H1 (cell line): ENCODE measurements around the gene LDLRAD4. TPM values are rescaled to one million over a fixed set of nuclear protein-coding genes. Genes with fewer than 3 reads are reported as not detected.

Source experiments
- CBX5 ChIP-seq: fragments of 300-800, 300-1000 bp; sonication (generic); IDR thresholded peaks from 2 replicates; pipeline ENCODE4 v1.7.1; 2016; ENCODE audit warnings: antibody characterized with exemption, low read length, low read depth
- CTBP2 ChIP-seq: IDR thresholded peaks from 2 replicates; pipeline ENCODE4 v1.7.0; 2011; ENCODE audit warnings: borderline replicate concordance, mild to moderate bottlenecking, moderate library complexity, mixed read lengths, low read length; ENCODE audit not compliant: insufficient read depth, insufficient read length
- TBP ChIP-seq: IDR thresholded peaks from 2 replicates; pipeline ENCODE4 v1.6.1; 2011; ENCODE audit warnings: low read depth, low read length, improper control_type of control experiment
- polyA plus RNA-seq, 7 experiments: library from polyadenylated mRNA; depleted of rRNA in 3 of 7; stranded (reverse) in 5 of 7; unstranded in 2 of 7; fragments of >200 nt in 5 of 7; fragments of 200-250 nt in 2 of 7; gene quantifications; 1 replicate in 5 of 7; 2 replicates in 1 of 7; 4 replicates in 1 of 7; pipeline versions ENCODE4 v1.2.1 to v1.2.3, GENCODE V29; 2011 to 2013; ENCODE audit warnings: missing spikeins in 2 of 7, mixed read lengths in 2 of 7
- total RNA-seq: library from RNA; stranded (reverse); fragmentation: NEBNext Ultra II Directional; extraction: Animal tissue kit (Norgen Biotek cat#: 25700); gene quantifications from 2 replicates; pipeline ENCODE4 v1.2.1, GENCODE V29; 2021
- TF ChIP-seq, protein P1 (sequence below): IDR thresholded peaks from 2 replicates; pipeline ENCODE4 v1.6.1; 2012; ENCODE audit warnings: low read length, inconsistent platforms

Gene LDLRAD4
- total and polyA plus RNA-seq, 2 of the 8 experiments (the other 6 are each of a cell fraction or from before 2014, with no cell fraction given), result 0.77 to 1.4 TPM

DNA sequence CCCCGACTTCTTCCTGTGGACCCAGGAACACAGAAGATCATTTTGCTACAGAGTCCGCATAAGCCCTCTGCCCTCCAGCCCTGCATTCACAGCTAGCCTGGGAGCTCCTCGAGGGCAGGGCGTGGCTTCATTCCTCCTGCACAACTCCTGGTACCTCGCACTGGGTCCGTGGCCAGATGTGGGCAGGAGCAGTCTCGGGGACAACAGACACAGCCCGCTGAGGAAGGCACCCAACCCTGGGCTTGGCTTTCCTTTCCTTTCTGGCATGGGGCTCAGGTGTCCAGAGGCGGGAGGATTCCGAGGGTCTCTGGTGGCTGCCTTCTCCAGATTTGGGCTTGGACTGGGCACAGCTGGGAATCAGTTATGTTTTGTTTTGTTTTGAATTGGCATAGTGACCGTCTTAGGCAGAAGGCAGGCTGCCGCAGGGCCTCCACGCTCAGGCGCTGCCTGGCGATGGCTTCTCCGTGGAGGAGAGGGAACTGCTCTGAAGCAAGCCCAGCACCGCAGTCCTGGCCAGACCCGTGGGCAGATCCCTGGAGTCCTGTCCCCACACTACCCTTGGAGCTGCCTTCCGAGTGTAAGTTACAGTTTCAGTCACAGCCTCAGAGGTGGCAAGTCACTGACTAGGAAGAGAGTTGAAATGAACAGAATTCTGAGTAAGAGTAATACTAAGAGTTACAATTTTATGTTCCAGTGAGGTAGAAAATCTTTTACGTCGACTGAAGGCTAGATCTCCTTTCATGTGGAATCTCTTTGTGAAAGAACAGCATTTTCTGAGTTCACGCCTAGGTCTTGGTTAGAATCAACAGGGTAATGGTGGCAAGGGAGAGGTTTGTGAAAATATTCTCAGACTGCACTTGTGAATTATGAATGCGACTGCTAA, 47.9 kb downstream of the LDLRAD4 start (continued):
- TF ChIP-seq, protein P1, sequence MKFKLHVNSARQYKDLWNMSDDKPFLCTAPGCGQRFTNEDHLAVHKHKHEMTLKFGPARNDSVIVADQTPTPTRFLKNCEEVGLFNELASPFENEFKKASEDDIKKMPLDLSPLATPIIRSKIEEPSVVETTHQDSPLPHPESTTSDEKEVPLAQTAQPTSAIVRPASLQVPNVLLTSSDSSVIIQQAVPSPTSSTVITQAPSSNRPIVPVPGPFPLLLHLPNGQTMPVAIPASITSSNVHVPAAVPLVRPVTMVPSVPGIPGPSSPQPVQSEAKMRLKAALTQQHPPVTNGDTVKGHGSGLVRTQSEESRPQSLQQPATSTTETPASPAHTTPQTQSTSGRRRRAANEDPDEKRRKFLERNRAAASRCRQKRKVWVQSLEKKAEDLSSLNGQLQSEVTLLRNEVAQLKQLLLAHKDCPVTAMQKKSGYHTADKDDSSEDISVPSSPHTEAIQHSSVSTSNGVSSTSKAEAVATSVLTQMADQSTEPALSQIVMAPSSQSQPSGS, result no peak
- TF ChIP-seq TBP (no peak), CTBP2 (no peak), CBX5 (no peak)
